ENCODE data around the gene TTC31. TPM values are rescaled to one million over a fixed set of nuclear protein-coding genes. Genes with fewer than 3 reads are reported as not detected.

Gene TTC31
- total and polyA plus RNA-seq, 2 donors (not counting 1 experiment from before 2014, with no cell fraction given) = 68.5 to 72.3 TPM

DNA sequence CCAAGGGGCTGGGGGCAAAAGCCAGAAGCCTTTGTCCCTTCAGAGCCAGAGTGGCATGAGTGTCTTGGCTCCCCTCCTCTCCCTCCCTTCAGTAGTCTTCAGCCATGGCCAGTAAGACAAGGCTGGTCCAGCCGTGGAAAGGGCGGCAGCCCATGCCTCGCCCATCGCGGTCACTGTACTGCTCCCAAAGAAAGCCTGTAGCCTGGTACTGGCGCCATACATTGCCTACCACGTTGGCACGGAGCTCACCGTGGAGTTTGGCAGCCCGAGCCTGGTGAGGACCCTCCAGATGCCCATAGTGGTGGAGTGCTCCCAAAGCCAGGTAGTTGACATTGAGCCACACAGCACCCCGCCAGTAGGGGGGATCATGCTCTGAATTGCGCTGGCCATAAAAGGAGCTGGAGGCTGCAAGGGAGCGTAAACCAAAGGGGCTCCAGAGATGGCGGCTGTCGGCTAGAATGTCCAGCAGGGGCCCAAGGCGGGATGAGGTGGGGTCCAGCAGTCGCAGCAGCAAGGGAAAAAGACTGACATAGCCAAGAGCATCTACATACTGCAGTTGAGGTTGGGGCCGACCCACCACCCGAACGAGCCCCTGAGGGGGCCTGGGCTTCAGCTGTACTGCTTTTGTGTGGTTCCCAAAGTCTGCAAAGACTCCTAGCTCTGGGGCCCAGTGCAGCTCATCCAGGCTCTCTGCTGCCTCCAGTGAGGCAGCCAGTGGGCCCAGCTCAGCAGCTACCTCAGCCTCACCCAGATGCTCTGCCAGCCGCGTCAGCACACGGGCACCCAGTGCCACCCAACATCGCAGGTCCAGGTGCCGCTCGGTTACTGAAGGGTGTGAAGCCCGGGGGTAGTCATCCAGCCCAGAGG lies 21.5 kb upstream of the TTC31 start:
- ChIA-PET CTCF (no interaction called here), POLR2A (interaction anchor here (0.5 to 0.6 kb wide), 2 partner anchors 12 to 280 kb away, joined by 3 to 8 read pairs; no protein-coding TSS in a partner anchor)
- DNase-seq (peak; percentile 17), ATAC-seq (ENCODE audit: low read depth) (no peak)
- no peak overlapping the region for H3K27ac ChIP-seq (ENCODE audit: low read length in 2 of 2)
- H4K20me1 ChIP-seq (ENCODE audit: control insufficient read depth, insufficient read depth, low read length, poor library complexity, severe bottlenecking) = peaks cover 16% of the 10 kb centered on the region
- no peaks in the 10 kb centered on the region for H3K9me3 ChIP-seq (ENCODE audit: control extremely low read depth in 1 of 3, control insufficient read depth in 2 of 3, insufficient read depth in 1 of 3, low read length in 2 of 3)
- H3K9me3 Mint-ChIP-seq (ENCODE audit: insufficient read depth) = no peaks in the 10 kb centered on the region
- peaks cover 0 to 20% of the 10 kb centered on the region in 2 experiments for H3K36me3 ChIP-seq (replicated peaks in 1 of 2; ENCODE audit: control extremely low read depth in 1 of 2, control insufficient read depth in 1 of 2, extremely low read depth in 1 of 2, insufficient read depth in 2 of 2, low read length in 1 of 2)
- H3K27me3 Mint-ChIP-seq = no peaks in the 10 kb centered on the region
- H3K79me2 ChIP-seq (ENCODE audit: control insufficient read depth, insufficient read depth, low read length) = peaks cover 44% of the 10 kb centered on the region
- no peak overlapping the region for H2AFZ ChIP-seq (ENCODE audit: insufficient read depth, low read depth, low read length, poor library complexity, severe bottlenecking)
- peaks cover 27 to 37% of the 10 kb centered on the region in 2 donors for H3K4me1 ChIP-seq (ENCODE audit: control insufficient read depth in 2 of 2, insufficient read depth in 2 of 2, low read length in 2 of 2)
- no peak overlapping the region for H3K4me3 Mint-ChIP-seq
- no peak overlapping the region for H3K9ac ChIP-seq (ENCODE audit: low read length)
- H3K4me3 ChIP-seq (ENCODE audit: control extremely low read depth in 1 of 5, extremely low read depth in 1 of 5, insufficient read depth in 1 of 5, low read depth in 2 of 5, low read length in 4 of 5) = no peak overlapping the region
- peak overlapping the region; percentile 65 for H3K27ac Mint-ChIP-seq
- no peak for TF ChIP-seq CTCF (IDR thresholded peaks at IDR 0.05)
- TF ChIP-seq EZH2 (IDR thresholded peaks at IDR 0.05; ENCODE audit: borderline replicate concordance, insufficient read depth, low read depth, low read length, poor library complexity, severe bottlenecking) = no peak
- peaks cover 51% of the 10 kb centered on the region for H3K4me1 Mint-ChIP-seq
- H3K27me3 ChIP-seq (replicated peaks in 1 of 4; ENCODE audit: control extremely low read depth in 1 of 4, control insufficient read depth in 3 of 4, insufficient read depth in 4 of 4, low read length in 3 of 4) = no peaks in the 10 kb centered on the region
- intact Hi-C loops (cut with micrococcal nuclease) = no loop called here
- WGBS (ENCODE audit: insufficient coverage) = 95% methylated on average over 23 of the region's 27 CpGs
- H3K4me2 ChIP-seq (replicated peaks; ENCODE audit: low read depth, low read length, poor library complexity, severe bottlenecking) = no peak overlapping the region
